Kidney (tissue), 14 donors: ENCODE measurements around the gene LDLRAD3. TPM values are rescaled to one million over a fixed set of nuclear protein-coding genes. Genes with fewer than 3 reads are reported as not detected.

Source experiments
- DNase-seq, 5 donors: peaks; one replicate each; pipeline ENCODE4 v3.0.0-alpha.2; 2013 to 2020
- FAIRE-seq: peaks from 2 replicates; lab custom pipeline; 2012; peaks lifted over from hg19 to GRCh38; lab: Jason Lieb, UNC
- H3K27ac ChIP-seq, 2 donors: one replicate each; pipeline ENCODE4 v1.7.0; 2013; ENCODE audit warnings: low read depth in 2 of 2, low read length in 2 of 2, inconsistent platforms in 1 of 2
- H3K27me3 ChIP-seq: one replicate; pipeline ENCODE4 v1.7.1; 2013; ENCODE audit warnings: low read length, inconsistent platforms; ENCODE audit not compliant: control insufficient read depth, insufficient read depth
- H3K36me3 ChIP-seq, 3 donors: one replicate each; pipeline versions ENCODE4 v1.7.0 to v1.7.1; 2013; ENCODE audit warnings: low read length in 3 of 3, control low read depth in 1 of 3, inconsistent platforms in 1 of 3; ENCODE audit not compliant: insufficient read depth in 3 of 3, control insufficient read depth in 2 of 3
- H3K4me1 ChIP-seq, 3 donors: one replicate each; pipeline versions ENCODE4 v1.7.0 to v1.7.1; 2013; ENCODE audit warnings: low read length in 3 of 3, inconsistent platforms in 1 of 3, low read depth in 1 of 3; ENCODE audit not compliant: control insufficient read depth in 2 of 3, insufficient read depth in 2 of 3
- H3K4me3 ChIP-seq, 3 donors: one replicate each; pipeline versions ENCODE4 v1.7.0 to v1.8.1; 2013; ENCODE audit warnings: low read length in 3 of 3, control low read depth in 1 of 3, inconsistent platforms in 1 of 3
- H3K9ac ChIP-seq, 3 donors: one replicate each; pipeline versions ENCODE4 v1.7.0 to v1.7.1; 2013; ENCODE audit warnings: low read length in 3 of 3, control low read depth in 1 of 3, inconsistent platforms in 1 of 3
- H3K9me3 ChIP-seq, 3 donors: one replicate each; pipeline versions ENCODE4 v1.7.0 to v1.7.1; 2013; ENCODE audit warnings: low read length in 3 of 3, control low read depth in 1 of 3, inconsistent platforms in 1 of 3; ENCODE audit not compliant: control insufficient read depth in 2 of 3, insufficient read depth in 1 of 3
- intact Hi-C: fragments of 100-400 bp; cut with DNase I; formaldehyde crosslinking; loops from one replicate; pipeline ENCODE4 v1.11.1; 2022
- polyA plus RNA-seq: library from polyadenylated mRNA; stranded (reverse); fragments of 350-450 nt; fragmentation: Illumina TruSeq; extraction: RNeasy Lipid Tissue Mini Kit (QIAGEN cat#74804); gene quantifications from one replicate; pipeline ENCODE4 v1.2.3, GENCODE V29; 2014; ENCODE audit warnings: low read depth, low replicate concordance; ENCODE audit not compliant: insufficient read depth
- total RNA-seq: library from RNA; stranded (reverse); fragmentation: NEBNext Ultra II Directional; extraction: Animal tissue kit (Norgen Biotek cat#: 25700); gene quantifications from one replicate; pipeline ENCODE4 v1.2.1, GENCODE V29; 2021
- TF ChIP-seq, protein P1 (sequence below): IDR thresholded peaks from 3 replicates; pipeline ENCODE4 v1.5.1; 2012; ENCODE audit warnings: mild to moderate bottlenecking, moderate library complexity, borderline replicate concordance; ENCODE audit not compliant: insufficient read depth; ENCODE audit errors: extremely low read depth
- donor health status: control.
- donor health status: control.
- donor health status: control.
- donor health status: control.
- donor health status: control.
- donor health status: DM: yes; HTN: yes; CAD: no.
- donor health status: Normal renal cell carcinoma (clear cell type).

Gene LDLRAD3
- total and polyA plus RNA-seq, 2 donors from 2014 or later = 1.2 to 14.2 TPM

DNA sequence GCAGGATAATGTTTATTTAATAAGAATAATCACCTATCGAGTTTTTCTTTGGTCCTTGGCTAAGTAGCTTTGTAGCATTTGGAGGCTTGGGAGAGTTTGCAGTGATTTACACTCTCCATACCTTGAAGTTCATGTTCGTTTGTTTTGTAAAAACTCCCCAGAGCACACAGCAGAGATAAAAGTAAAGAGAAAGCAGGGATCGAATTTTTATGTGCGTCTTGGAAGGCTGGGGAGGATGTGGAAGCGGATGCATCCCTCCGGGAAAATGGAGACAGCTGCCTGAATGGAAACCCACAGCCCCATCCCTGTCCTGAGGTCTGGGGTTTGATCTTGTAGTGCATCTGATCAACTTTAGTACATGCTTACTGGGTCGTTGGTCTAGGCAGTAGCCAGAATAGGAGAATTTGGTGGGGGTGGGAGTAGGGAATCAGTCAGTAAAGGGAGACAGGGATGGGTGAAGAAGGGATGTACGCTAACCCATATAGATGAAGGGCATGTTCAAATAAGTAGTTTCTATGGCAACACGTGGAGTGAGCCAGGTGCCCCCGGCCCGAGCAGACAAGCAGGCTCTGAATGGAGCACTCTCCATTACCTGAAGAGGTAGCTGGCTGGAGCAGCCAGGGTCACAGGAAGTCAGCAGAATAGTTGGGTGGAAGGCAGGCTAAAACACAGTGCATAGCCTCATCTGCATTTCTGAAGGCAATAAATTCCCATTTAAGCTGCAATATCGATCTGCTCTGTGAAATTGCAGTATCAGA is 197.5 kb downstream of the LDLRAD3 start:
- intact Hi-C loops = no loop called here
- no peak for FAIRE-seq
- TF ChIP-seq, protein P1, sequence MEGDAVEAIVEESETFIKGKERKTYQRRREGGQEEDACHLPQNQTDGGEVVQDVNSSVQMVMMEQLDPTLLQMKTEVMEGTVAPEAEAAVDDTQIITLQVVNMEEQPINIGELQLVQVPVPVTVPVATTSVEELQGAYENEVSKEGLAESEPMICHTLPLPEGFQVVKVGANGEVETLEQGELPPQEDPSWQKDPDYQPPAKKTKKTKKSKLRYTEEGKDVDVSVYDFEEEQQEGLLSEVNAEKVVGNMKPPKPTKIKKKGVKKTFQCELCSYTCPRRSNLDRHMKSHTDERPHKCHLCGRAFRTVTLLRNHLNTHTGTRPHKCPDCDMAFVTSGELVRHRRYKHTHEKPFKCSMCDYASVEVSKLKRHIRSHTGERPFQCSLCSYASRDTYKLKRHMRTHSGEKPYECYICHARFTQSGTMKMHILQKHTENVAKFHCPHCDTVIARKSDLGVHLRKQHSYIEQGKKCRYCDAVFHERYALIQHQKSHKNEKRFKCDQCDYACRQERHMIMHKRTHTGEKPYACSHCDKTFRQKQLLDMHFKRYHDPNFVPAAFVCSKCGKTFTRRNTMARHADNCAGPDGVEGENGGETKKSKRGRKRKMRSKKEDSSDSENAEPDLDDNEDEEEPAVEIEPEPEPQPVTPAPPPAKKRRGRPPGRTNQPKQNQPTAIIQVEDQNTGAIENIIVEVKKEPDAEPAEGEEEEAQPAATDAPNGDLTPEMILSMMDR = no peak

DNA sequence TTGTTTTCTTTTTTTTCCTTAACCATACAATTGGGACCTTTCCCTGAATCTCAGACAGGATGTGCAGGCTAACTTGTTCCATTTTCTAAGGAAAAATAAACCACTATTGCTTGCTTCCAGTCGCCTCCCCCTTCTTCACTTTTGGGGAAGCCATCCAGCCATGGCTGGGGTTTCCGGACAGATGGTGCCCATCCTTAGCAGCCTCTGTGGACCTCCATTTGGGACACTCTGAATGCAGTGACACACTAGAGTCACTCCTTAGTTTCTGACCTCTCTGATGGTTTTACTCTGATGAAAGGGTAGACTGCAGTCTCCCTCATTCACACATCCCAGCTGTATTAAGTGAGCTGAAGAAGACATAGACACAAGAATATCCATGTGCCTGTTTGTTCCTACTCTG is 198.1 kb downstream of the LDLRAD3 start:
- no peaks in the 10 kb centered on the region for H3K36me3 ChIP-seq
- no peak for DNase-seq
- FAIRE-seq = no peak
- H3K4me1 ChIP-seq = peaks cover 0 to 2% (median 0%) of the 10 kb centered on the region in 3 donors
- H3K9ac ChIP-seq = no peak overlapping the region
- H3K27ac ChIP-seq = no peak overlapping the region
- H3K9me3 ChIP-seq = no peaks in the 10 kb centered on the region
- intact Hi-C loops = no loop called here
- H3K27me3 ChIP-seq = no peaks in the 10 kb centered on the region
- H3K4me3 ChIP-seq = no peak overlapping the region
- TF ChIP-seq, protein P1 = no peak

More for the DNA sequence above, 197.5 kb downstream of the LDLRAD3 start:
- no peak overlapping the region for H3K9ac ChIP-seq
- H3K27me3 ChIP-seq = no peaks in the 10 kb centered on the region
- DNase-seq = peak in 3 of 5 donors; percentile 64 to 87 (median 81)
- H3K27ac ChIP-seq = no peak overlapping the region
- H3K36me3 ChIP-seq = no peaks in the 10 kb centered on the region
- H3K4me1 ChIP-seq = peaks cover 0 to 2% (median 0%) of the 10 kb centered on the region in 3 donors
- no peak overlapping the region for H3K4me3 ChIP-seq
- no peaks in the 10 kb centered on the region for H3K9me3 ChIP-seq

DNA sequence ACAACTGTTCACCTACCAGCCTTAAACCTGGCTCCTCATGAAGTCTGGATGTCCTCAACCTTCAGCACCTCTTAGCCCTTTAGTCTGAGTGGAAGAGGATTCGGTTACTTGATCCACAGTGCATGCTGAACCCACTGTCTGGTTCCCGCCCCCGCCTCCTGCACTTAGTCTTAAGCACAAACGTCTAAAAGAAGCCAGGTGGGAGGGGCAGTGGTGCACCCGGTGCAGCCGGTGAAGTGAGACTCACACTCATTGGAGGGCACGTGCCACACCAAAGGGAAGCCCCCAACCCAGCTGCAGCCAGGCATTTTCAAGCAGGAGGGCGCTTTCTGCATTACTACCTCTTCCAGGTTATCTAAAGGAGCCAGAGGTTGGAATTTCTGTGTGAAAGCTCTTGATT is 198.6 kb downstream of the LDLRAD3 start:
- no peak overlapping the region for H3K4me3 ChIP-seq
- H3K9ac ChIP-seq = no peak overlapping the region
- no peaks in the 10 kb centered on the region for H3K36me3 ChIP-seq
- TF ChIP-seq, protein P1 = no peak
- H3K9me3 ChIP-seq = no peaks in the 10 kb centered on the region
- intact Hi-C loops = no loop called here
- no peak overlapping the region for H3K27ac ChIP-seq
- H3K27me3 ChIP-seq = no peaks in the 10 kb centered on the region
- H3K4me1 ChIP-seq = peaks cover 0 to 2% (median 0%) of the 10 kb centered on the region in 3 donors
- FAIRE-seq = no peak
- DNase-seq = peak in 4 of 5 donors; percentile 82 to 88 (median 84)
